HG02588 (cell line): ENCODE measurements around the gene CYP2C18.
A peak's percentile ranks its signal among the peaks of the same experiment; 100 is the strongest.
"Not testable (repeated sequence)": the region's sequence is repeated elsewhere in the genome, so short reads cannot be mapped to it uniquely, and the experiment has no call there.

Experiments used
- ATAC-seq: cut with Tn5 transposase; IDR thresholded peaks from one replicate; pipeline ENCODE4 v1.9.1; 2021; ENCODE audit warnings: mild to moderate bottlenecking, moderate library complexity; ENCODE audit not compliant: unreplicated experiment

Gene CYP2C18

GRCh38 chr10:94683214-94684054, at the start of gene CYP2C18:
TSS of gene CYP2C18 (plus strand) at chr10:94683729. CDS start at chr10:94683820, 91 bp downstream.
- no peak for ATAC-seq

- ATAC-seq = not testable (repeated sequence)
Observed at GRCh38 chr10:94638097-94638496, 45.4 kb upstream of the CYP2C18 start.

- ATAC-seq = no peak
Observed at GRCh38 chr10:94639902-94640301, 43.6 kb upstream of the CYP2C18 start.

- ATAC-seq = no peak
Observed at GRCh38 chr10:94640562-94640961, 43.0 kb upstream of the CYP2C18 start.

- no peak for ATAC-seq
Observed at GRCh38 chr10:94641480-94641879, 42.0 kb upstream of the CYP2C18 start.

- ATAC-seq = no peak
Observed at GRCh38 chr10:94644352-94644751, 39.2 kb upstream of the CYP2C18 start.

- ATAC-seq = peak; percentile 82
Observed at GRCh38 chr10:94645285-94645684, 38.2 kb upstream of the CYP2C18 start.

- not testable (repeated sequence) for ATAC-seq
Observed at GRCh38 chr10:94655201-94655600, 28.3 kb upstream of the CYP2C18 start.

GRCh38 chr10:94663061-94663460, 20.5 kb upstream of the CYP2C18 start:
- ATAC-seq = not testable (repeated sequence)

- no peak for ATAC-seq
Observed at GRCh38 chr10:94666391-94667102, 17.0 kb upstream of the CYP2C18 start.

- ATAC-seq = no peak
Observed at GRCh38 chr10:94673614-94674321, 9.8 kb upstream of the CYP2C18 start.

- no peak for ATAC-seq
Observed at GRCh38 chr10:94676496-94676895, 7.0 kb upstream of the CYP2C18 start.

GRCh38 chr10:94677691-94678090, 5.8 kb upstream of the CYP2C18 start:
- no peak for ATAC-seq

GRCh38 chr10:94678475-94678874, 5.1 kb upstream of the CYP2C18 start:
- no peak for ATAC-seq

- ATAC-seq = no peak
Observed at GRCh38 chr10:94680544-94680943, 3.0 kb upstream of the CYP2C18 start.

GRCh38 chr10:94682636-94683035, 893 bp upstream of the CYP2C18 start:
- ATAC-seq = not testable (repeated sequence)

GRCh38 chr10:94687625-94688248, 4.2 kb downstream of the CYP2C18 start:
- ATAC-seq = no peak

GRCh38 chr10:94706089-94706488, 22.6 kb downstream of the CYP2C18 start:
- ATAC-seq = no peak

GRCh38 chr10:94710578-94710977, 27.0 kb downstream of the CYP2C18 start:
- no peak for ATAC-seq

- no peak for ATAC-seq
Observed at GRCh38 chr10:94725871-94726270, 42.3 kb downstream of the CYP2C18 start.

- no peak for ATAC-seq
Observed at GRCh38 chr10:94735197-94735596, 51.7 kb downstream of the CYP2C18 start.
